GM23338 (cell line): ENCODE measurements around the gene GNAT2. TPM values are rescaled to one million over a fixed set of nuclear protein-coding genes. Genes with fewer than 3 reads are reported as not detected.

Source experiments
- ATAC-seq: fragments of 200-7000 bp; cut with Tn5 transposase; 3 replicates; pipeline ENCODE4 v1.9.1; 2020
- DNase-seq: peaks from one replicate; pipeline ENCODE4 v3.0.0-alpha.2; 2015; ENCODE audit warnings: low spot score
- H2AFZ ChIP-seq: fragments of 200-600 bp; sonication (generic); 2 replicates; pipeline ENCODE4 v1.8.0; 2016; ENCODE audit warnings: antibody characterized with exemption, mild to moderate bottlenecking, moderate library complexity
- H3F3A ChIP-seq: fragments of 200-600 bp; sonication (generic); replicated peaks from 2 replicates; pipeline ENCODE4 v1.8.0; 2017; ENCODE audit warnings: antibody characterized with exemption, mixed run types, low read depth
- H3K27ac ChIP-seq: fragments of 200-600 bp; sonication (generic); 2 replicates; pipeline ENCODE4 v1.6.1; 2016; ENCODE audit warnings: low read depth
- H3K27me3 ChIP-seq: fragments of 200-600 bp; sonication (generic); 2 replicates; pipeline ENCODE4 v1.8.0; 2016; ENCODE audit warnings: mild to moderate bottlenecking, mixed run types, moderate library complexity; ENCODE audit not compliant: insufficient read depth
- H3K36me3 ChIP-seq: fragments of 200-600 bp; sonication (generic); 2 replicates; pipeline ENCODE4 v1.8.0; 2016; ENCODE audit warnings: mild to moderate bottlenecking; ENCODE audit not compliant: insufficient read depth
- H3K4me1 ChIP-seq: fragments of 200-600 bp; sonication (generic); 2 replicates; pipeline ENCODE4 v1.8.0; 2016; ENCODE audit warnings: mild to moderate bottlenecking, moderate library complexity; ENCODE audit not compliant: insufficient read depth
- H3K4me2 ChIP-seq: fragments of 200-600 bp; sonication (generic); 2 replicates; pipeline ENCODE4 v1.7.1; 2017; ENCODE audit warnings: mixed run types
- H3K4me3 ChIP-seq: fragments of 200-600 bp; sonication (generic); 2 replicates; pipeline ENCODE4 v1.6.1; 2016; ENCODE audit warnings: mixed run types
- H3K79me2 ChIP-seq: fragments of 200-600 bp; sonication (generic); replicated peaks from 2 replicates; pipeline ENCODE4 v1.8.0; 2017; ENCODE audit warnings: mild to moderate bottlenecking; ENCODE audit not compliant: insufficient read depth
- H3K9me2 ChIP-seq: fragments of 200-600 bp; sonication (generic); 2 replicates; pipeline ENCODE4 v1.8.0; 2017; ENCODE audit not compliant: insufficient read depth
- H4K20me1 ChIP-seq: fragments of 200-600 bp; sonication (generic); replicated peaks from 2 replicates; pipeline ENCODE4 v1.8.0; 2017; ENCODE audit warnings: mild to moderate bottlenecking; ENCODE audit not compliant: insufficient read depth
- H3K27ac Mint-ChIP-seq: 2 replicates; pipeline ENCODE4 v1.8.0; 2020; ENCODE audit warnings: inconsistent platforms, mild to moderate bottlenecking, moderate library complexity, mixed read lengths
- H3K27me3 Mint-ChIP-seq: 3 replicates; pipeline ENCODE4 v1.8.0; 2022; ENCODE audit warnings: low read depth, mild to moderate bottlenecking, moderate library complexity, mixed read lengths, inconsistent platforms; ENCODE audit not compliant: insufficient read depth, poor library complexity
- H3K36me3 Mint-ChIP-seq: 3 replicates; pipeline ENCODE4 v1.8.0; 2021; ENCODE audit warnings: low read depth, mild to moderate bottlenecking, inconsistent platforms, moderate library complexity, mixed read lengths
- H3K4me1 Mint-ChIP-seq: 3 replicates; pipeline ENCODE4 v1.8.0; 2020; ENCODE audit warnings: mild to moderate bottlenecking, inconsistent platforms, mixed read lengths
- H3K4me3 Mint-ChIP-seq: 3 replicates; pipeline ENCODE4 v1.8.0; 2021; ENCODE audit warnings: moderate library complexity, mild to moderate bottlenecking, inconsistent platforms, mixed read lengths
- H3K9me3 Mint-ChIP-seq: 3 replicates; pipeline ENCODE4 v1.8.0; 2020; ENCODE audit warnings: moderate library complexity, mild to moderate bottlenecking, inconsistent platforms, mixed read lengths
- EZH2phosphoT487 ChIP-seq: fragments of 200-600 bp; sonication (generic); IDR thresholded peaks from one replicate; pipeline ENCODE4 v1.8.1; 2018; ENCODE audit warnings: antibody characterized with exemption; ENCODE audit not compliant: unreplicated experiment
- JUNB ChIP-seq: IDR thresholded peaks from one replicate; pipeline ENCODE4 v1.6.1; 2016; ENCODE audit warnings: antibody characterized with exemption; ENCODE audit not compliant: unreplicated experiment
- ZNF114 ChIP-seq: fragments of 250-450 bp; sonication (Bioruptor Pico); IDR thresholded peaks from 2 replicates; pipeline ENCODE4 v1.5.0; 2020; ENCODE audit warnings: mild to moderate bottlenecking, moderate library complexity
- ZNF331 ChIP-seq: fragments of 250-450 bp; sonication (Bioruptor Pico); IDR thresholded peaks from 2 replicates; pipeline ENCODE4 v1.5.0; 2020; ENCODE audit warnings: low read depth, mild to moderate bottlenecking, moderate library complexity
- polyA plus RNA-seq: library from polyadenylated mRNA; unstranded; fragments of >200 nt; fragmentation: Nextera tagmentation; extraction: Ambion mirVana; gene quantifications from 2 replicates; pipeline ENCODE4 v1.2.1, GENCODE V29; 2016
- total RNA-seq: library from RNA; depleted of rRNA; stranded (reverse); fragments of >200 nt; shearing (Covaris generic); gene quantifications from 2 replicates; pipeline ENCODE4 v1.2.3, GENCODE V29; 2014
- TF ChIP-seq, protein P1 (sequence below): fragments of 250-450 bp; sonication (Bioruptor Pico); IDR thresholded peaks from 2 replicates; pipeline ENCODE4 v1.5.0; 2020; ENCODE audit warnings: mild to moderate bottlenecking, moderate library complexity

GNAT2 gene
- total and polyA plus RNA-seq, 2 experiments from 2014 or later = 0.21 TPM; not detected in 1

DNA sequence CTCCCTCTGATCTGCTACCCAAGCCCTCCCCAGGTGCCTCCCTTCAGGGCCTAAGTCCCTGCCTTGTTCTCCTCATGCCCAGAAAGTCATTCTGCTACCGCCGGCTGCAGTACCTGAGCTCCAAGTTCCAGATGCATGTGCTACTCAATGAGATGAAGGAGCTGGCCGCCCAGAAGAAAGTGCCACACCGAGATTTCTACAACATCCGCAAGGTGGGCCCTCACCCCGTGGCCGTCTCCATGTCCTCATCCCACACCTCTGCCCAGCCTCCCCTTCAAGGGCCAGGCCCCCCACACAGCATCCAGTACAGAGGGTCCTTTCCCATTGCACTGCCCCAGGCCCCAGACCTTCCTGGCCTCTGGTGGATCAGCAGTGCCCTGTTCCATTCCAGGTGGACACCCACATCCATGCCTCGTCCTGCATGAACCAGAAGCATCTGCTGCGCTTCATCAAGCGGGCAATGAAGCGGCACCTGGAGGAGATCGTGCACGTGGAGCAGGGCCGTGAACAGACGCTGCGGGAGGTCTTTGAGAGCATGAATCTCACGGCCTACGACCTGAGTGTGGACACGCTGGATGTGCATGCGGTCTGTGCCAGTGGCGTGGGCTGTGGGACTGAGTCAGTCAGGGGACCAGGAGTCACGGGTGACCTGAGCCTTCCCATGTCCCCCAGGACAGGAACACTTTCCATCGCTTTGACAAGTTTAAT, 8.4 kb upstream of the GNAT2 start:
- Histone ChIP-seq H4K20me1 (no peaks in the 10 kb centered on the region; the same call in 1 of the 2 replicates), H3K79me2 (peaks cover 9% of the 10 kb centered on the region), H3F3A (no peaks in the 10 kb centered on the region), H2AFZ (no peak overlapping the region), H3K4me1 (no peaks in the 10 kb centered on the region), H3K27me3 (no peaks in the 10 kb centered on the region), H3K27ac (no peak overlapping the region), H3K4me2 (no peak overlapping the region), H3K4me3 (no peak overlapping the region), H3K36me3 (peaks cover 4% of the 10 kb centered on the region; the same call in 1 of the 2 replicates), H3K9me2 (no peaks in the 10 kb centered on the region)
- TF ChIP-seq EZH2phosphoT487 (no peak), ZNF114 (CRISPR knock-in tag) (no peak), ZNF331 (no peak), JUNB (no peak)
- TF ChIP-seq, protein P1, sequence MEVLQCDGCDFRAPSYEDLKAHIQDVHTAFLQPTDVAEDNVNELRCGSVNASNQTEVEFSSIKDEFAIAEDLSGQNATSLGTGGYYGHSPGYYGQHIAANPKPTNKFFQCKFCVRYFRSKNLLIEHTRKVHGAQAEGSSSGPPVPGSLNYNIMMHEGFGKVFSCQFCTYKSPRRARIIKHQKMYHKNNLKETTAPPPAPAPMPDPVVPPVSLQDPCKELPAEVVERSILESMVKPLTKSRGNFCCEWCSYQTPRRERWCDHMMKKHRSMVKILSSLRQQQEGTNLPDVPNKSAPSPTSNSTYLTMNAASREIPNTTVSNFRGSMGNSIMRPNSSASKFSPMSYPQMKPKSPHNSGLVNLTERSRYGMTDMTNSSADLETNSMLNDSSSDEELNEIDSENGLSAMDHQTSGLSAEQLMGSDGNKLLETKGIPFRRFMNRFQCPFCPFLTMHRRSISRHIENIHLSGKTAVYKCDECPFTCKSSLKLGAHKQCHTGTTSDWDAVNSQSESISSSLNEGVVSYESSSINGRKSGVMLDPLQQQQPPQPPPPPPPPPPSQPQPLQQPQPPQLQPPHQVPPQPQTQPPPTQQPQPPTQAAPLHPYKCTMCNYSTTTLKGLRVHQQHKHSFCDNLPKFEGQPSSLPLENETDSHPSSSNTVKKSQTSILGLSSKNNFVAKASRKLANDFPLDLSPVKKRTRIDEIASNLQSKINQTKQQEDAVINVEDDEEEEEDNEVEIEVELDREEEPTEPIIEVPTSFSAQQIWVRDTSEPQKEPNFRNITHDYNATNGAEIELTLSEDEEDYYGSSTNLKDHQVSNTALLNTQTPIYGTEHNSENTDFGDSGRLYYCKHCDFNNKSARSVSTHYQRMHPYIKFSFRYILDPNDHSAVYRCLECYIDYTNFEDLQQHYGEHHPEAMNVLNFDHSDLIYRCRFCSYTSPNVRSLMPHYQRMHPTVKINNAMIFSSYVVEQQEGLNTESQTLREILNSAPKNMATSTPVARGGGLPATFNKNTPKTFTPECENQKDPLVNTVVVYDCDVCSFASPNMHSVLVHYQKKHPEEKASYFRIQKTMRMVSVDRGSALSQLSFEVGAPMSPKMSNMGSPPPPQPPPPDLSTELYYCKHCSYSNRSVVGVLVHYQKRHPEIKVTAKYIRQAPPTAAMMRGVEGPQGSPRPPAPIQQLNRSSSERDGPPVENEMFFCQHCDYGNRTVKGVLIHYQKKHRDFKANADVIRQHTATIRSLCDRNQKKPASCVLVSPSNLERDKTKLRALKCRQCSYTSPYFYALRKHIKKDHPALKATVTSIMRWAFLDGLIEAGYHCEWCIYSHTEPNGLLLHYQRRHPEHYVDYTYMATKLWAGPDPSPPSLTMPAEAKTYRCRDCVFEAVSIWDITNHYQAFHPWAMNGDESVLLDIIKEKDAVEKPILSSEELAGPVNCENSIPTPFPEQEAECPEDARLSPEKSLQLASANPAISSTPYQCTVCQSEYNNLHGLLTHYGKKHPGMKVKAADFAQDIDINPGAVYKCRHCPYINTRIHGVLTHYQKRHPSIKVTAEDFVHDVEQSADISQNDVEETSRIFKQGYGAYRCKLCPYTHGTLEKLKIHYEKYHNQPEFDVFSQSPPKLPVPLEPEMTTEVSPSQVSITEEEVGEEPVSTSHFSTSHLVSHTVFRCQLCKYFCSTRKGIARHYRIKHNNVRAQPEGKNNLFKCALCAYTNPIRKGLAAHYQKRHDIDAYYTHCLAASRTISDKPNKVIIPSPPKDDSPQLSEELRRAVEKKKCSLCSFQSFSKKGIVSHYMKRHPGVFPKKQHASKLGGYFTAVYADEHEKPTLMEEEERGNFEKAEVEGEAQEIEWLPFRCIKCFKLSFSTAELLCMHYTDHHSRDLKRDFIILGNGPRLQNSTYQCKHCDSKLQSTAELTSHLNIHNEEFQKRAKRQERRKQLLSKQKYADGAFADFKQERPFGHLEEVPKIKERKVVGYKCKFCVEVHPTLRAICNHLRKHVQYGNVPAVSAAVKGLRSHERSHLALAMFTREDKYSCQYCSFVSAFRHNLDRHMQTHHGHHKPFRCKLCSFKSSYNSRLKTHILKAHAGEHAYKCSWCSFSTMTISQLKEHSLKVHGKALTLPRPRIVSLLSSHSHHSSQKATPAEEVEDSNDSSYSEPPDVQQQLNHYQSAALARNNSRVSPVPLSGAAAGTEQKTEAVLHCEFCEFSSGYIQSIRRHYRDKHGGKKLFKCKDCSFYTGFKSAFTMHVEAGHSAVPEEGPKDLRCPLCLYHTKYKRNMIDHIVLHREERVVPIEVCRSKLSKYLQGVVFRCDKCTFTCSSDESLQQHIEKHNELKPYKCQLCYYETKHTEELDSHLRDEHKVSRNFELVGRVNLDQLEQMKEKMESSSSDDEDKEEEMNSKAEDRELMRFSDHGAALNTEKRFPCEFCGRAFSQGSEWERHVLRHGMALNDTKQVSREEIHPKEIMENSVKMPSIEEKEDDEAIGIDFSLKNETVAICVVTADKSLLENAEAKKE (CRISPR knock-in tag) = no peak
- DNase-seq (no peak), ATAC-seq (no peak)
- peaks cover 4% of the 10 kb centered on the region for H3K27me3 Mint-ChIP-seq
- H3K9me3 Mint-ChIP-seq = no peaks in the 10 kb centered on the region
- no peak overlapping the region for H3K4me3 Mint-ChIP-seq
- peaks cover 15% of the 10 kb centered on the region for H3K4me1 Mint-ChIP-seq
- peaks cover 27% of the 10 kb centered on the region for H3K36me3 Mint-ChIP-seq
- no peak overlapping the region for H3K27ac Mint-ChIP-seq
